OCI-M2 (cell line): ENCODE data around the gene C2CD3.
"Not testable (repeated sequence)": the region's sequence is repeated elsewhere in the genome, so short reads cannot be mapped to it uniquely, and the experiment has no call there.

ENCODE experiments used
- DNase-seq: peaks from one replicate; lab custom pipeline; 2025; ENCODE audit not compliant: unreplicated experiment; lab: John Stamatoyannopoulos, UW

C2CD3 gene

GRCh38 chr11:74006743-74007304 is 164.0 kb downstream of the C2CD3 start:
- DNase-seq: no peak

GRCh38 chr11:74005721-74006517 is 164.9 kb downstream of the C2CD3 start:
- DNase-seq: no peak

- no peak for DNase-seq
Observed at GRCh38 chr11:74004759-74005615, 165.8 kb downstream of the C2CD3 start.

DNA sequence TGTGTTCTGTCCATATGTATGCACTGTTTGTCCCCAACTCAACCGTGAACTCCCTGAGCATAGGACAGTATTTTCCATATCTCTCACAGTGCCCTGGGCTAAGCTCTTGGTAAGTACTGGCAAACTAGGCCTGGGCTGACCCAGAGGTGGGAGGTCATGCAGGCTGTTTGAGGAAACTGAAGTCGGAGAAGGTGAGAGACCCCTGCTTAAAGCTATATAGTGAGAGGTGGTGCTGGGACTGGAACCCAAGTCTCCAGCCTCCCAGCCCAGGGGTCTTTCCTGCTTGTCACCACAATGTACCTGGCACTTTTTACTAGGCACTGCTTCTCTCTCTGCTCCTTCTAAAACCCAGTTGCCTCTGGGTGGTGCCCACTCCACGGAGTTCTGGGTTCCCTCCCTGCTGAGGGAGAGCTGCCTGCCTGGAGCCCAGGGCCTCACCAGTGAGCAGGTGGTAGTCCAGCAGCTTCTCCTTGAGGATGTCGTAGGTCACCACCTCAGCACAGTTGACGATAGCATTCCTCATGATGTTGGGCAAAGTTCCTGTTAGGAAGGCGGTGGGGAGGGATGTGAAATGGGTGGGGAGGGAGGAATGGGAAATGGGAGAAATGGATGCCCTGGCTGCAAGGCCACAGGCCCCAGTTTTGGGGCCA is 166.6 kb downstream of the C2CD3 start:
- no peak for DNase-seq

DNA sequence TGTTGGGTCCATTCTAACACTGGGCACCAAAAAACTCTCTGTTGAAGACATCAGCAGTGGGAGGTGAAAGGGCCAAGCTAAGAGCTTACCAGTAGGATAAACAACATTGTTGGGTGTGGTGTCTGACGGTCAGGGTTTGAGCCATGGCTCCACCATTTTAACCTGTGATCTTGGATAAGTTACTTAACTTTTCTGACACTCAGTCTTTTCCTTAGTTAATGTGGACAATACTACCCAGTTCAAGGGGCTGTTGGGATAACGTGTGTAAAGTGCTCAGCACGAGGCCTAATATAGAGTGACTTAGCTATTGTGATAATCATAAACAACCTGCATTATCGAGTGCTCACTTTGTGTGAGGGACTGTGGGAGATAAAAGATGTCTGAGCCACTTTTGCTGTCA is 168.0 kb downstream of the C2CD3 start:
- DNase-seq: no peak

- DNase-seq: no peak
Observed at GRCh38 chr11:74001822-74002286, 168.9 kb downstream of the C2CD3 start.

- no peak for DNase-seq
Observed at GRCh38 chr11:74000307-74001133, 170.3 kb downstream of the C2CD3 start.

DNA sequence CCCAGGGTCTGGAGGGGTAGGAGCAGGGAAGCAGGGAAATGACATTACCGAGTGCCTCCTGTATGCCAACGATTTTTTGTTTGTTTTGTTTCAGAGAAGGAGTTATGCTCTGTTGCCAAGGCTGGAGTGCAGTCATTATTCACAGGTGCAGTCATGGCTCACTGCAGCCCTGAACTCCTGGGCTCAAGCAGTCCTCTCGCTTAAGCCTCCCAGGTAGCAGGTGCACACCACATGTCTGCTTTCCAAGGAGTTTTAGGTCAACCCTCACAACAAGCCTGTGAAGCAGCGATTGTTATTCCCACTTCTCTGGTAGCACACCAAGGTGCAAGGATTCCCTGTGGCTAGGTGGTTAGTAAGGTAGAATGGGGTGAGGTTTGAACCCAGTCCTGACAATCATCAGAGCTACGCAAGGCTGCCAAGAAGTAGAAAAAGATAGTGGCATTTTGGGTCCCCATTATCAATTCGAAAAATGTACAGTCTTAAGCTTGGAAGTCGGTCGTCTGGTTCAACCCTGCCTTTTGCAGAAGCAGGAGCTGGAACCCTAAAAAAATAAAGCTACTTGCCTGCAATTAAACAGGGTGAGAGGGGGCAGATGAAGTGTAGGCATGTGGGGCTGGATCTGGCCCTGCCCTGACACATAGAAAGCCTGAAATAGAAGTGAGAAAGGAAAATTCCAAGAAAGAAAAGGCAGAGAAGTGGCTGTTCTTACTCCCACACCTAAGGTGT is 171.1 kb downstream of the C2CD3 start:
- DNase-seq: no peak

DNA sequence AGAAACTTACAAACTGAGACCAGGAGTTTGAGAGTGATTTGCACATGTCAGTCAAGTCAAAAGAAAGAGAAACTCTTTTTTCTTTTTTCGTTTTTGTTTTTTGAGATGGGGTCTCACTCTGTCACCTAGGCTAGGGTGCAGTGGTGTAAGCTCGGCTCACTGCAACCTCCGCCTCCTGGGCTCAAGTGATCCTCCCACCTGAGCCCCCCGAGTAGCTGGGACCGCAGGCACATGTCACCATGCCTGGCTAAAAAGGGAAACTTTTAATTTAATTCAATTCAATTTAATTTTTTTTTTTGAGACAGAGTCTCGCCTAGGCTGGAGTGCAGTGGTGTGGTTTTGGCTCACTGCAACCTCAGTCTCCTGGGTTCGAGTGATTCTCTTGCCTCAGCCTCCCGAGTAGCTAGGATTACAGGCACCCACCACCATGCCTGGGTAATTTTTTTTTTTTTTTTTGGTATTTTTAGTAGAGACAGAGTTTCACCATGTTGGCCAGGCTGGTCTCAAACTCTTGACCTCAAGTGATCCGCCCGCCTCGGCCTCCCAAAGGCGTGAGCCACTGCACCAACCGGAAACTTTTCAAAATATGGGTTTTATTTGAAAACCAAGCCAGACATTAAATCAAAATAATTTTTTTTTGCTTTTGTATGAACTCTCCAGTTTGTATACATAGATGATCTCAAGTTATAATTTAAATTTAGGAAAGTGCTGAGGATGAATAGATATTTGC is 171.8 kb downstream of the C2CD3 start:
- DNase-seq: no peak

DNA sequence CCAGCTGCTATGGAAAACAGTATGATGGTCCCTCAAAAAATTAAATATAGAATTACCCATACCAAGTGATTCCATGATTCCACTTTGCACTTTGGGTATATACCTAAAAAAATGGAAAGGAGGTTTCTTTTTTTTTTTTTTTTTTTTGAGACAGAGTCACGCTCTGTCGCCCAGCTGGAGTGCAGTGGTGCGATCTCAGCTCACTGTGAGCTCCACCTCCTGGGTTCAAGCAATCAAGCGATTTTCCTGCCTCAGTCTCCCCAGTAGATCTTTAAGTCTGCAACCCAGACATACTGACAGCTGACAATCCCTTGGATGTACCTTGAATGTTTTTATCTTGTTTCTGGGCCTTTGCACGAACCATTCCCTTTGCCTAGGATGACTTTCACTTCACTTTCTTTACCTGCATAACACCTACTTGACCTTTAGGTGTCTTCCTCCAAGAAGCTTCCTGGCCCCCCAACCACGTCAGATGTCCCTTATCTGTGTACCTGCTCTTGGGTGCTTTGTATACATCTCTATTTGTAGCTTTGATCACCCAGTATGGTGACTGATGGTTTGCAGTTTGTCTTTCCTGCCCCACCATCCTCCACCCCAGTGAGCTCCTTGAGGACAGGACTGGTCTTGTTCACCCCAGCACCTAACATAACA is 173.6 kb downstream of the C2CD3 start:
- DNase-seq: no peak

DNA sequence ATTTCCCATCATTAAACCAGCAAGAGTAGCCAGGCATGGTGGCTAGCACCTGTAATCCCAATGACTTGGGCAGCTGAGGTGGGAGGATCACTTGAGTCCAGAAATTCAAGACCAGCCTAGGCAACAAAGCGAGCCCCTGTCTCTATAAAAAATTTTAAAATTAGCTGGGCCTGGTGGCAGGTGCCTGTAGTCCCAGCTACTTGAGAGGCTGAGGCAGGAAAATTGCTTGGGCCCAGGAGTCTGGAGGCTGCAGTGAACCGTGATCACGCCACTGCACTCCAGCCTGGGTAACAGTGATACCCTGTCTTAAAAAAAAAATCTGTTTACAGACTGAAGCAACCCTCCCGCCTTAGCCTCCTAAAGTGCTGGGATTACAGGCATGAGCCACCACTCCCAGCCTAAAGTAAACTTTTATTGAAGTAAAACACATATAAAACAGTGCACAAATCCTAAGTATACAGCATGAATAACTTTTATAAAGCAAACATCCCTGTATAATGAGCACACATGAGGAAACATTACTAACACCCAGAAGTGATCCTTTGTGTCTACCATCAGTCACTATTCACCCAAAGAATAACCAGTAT is 174.5 kb downstream of the C2CD3 start:
- no peak for DNase-seq

DNA sequence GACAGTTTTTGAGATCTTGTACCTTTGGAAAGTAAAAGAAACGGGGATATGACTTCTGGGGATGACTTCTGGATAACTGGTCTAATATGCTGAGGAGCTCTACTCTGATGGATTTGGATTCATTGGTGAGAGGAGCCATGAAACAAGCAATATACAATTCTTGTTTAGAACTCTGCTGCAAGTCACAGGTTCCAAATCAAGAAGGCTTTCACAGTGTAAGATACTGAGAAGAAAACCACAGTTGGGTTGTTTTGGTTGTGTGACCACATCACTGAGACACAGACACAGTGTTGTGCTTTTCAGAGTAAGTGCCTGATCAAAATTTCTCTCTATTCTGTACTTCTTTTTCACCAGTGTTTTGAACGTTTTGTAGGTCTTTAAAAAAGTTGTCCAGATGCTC is 175.1 kb downstream of the C2CD3 start:
- no peak for DNase-seq

GRCh38 chr11:73995247-73995646 is 175.6 kb downstream of the C2CD3 start:
- no peak for DNase-seq

- DNase-seq: no peak
Observed at GRCh38 chr11:73991471-73992006, 179.3 kb downstream of the C2CD3 start.

GRCh38 chr11:73990730-73991129 is 180.1 kb downstream of the C2CD3 start:
- DNase-seq: no peak

GRCh38 chr11:73989156-73989555 is 181.6 kb downstream of the C2CD3 start:
- DNase-seq: no peak

DNA sequence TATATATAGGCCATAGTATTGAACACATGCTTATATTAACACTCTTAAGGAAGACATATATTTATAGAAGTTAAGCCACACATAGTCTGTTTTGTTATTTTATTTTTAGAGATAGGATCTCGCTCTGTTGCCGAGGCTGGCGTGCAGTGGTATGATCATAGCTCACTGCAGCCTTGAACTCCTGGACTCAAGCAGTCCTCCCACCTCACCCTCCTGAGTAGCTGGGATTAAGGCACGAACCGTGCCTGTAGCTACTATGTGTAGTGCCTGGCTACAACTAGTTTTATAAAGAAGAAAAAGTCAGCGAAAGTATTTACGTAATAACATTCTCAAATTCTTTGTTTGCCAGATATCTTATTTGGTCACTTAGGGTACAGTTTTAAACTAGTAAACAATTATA is 182.6 kb downstream of the C2CD3 start:
- DNase-seq: no peak

DNA sequence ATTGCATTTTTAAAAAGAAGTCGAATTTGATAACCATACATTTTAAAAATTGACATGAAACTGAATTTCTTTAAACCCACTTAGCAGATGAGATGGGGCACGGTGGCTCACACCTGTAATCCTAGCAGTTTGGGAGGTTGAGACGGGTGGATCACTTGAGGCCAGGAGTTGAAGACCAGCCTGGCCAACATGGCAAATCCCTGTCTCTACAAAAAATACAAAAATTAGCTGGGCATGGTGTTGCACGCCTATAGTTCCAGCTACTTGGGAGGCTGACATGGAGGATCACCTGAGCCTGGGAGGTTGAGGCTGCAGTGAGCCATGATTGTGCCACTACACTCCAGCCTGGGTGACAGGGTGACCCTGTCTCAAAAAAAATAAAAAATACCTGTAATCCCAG is 185.1 kb downstream of the C2CD3 start:
- not testable (repeated sequence) for DNase-seq
